Measurements from ENCODE around the gene AGAP1.

DNA sequence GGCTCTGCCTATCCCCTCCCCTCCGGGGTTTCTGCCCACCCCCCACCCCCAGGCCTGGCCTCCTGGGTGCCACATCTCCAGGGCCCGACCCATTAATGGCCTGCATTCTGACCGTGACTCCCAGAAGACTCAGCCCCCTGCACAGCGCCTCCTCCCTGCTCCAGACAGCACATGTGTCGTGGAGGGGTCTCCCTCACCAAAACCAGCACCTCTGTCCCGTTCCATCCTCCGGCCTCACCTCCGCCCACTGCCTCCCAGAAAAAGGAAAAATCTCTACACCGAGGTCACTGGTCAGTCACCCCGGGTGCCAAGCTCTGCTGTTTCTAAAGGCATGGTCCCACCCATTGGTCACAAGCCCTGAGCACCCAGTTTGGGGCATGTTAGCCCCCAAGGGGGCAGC, 609.1 kb downstream of the AGAP1 start:
- TF ChIP-seq, protein P1, sequence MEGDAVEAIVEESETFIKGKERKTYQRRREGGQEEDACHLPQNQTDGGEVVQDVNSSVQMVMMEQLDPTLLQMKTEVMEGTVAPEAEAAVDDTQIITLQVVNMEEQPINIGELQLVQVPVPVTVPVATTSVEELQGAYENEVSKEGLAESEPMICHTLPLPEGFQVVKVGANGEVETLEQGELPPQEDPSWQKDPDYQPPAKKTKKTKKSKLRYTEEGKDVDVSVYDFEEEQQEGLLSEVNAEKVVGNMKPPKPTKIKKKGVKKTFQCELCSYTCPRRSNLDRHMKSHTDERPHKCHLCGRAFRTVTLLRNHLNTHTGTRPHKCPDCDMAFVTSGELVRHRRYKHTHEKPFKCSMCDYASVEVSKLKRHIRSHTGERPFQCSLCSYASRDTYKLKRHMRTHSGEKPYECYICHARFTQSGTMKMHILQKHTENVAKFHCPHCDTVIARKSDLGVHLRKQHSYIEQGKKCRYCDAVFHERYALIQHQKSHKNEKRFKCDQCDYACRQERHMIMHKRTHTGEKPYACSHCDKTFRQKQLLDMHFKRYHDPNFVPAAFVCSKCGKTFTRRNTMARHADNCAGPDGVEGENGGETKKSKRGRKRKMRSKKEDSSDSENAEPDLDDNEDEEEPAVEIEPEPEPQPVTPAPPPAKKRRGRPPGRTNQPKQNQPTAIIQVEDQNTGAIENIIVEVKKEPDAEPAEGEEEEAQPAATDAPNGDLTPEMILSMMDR (IDR thresholded peaks at IDR 0.05), result no peak
- TF ChIP-seq POLR2A (IDR thresholded peaks at IDR 0.05), result no peak
